SK-N-MC (cell line): ENCODE results near the gene FAM78A.
"Not testable (repeated sequence)": the region's sequence is repeated elsewhere in the genome, so short reads cannot be mapped to it uniquely, and the experiment has no call there.

Experiments used
- DNase-seq: peaks from one replicate; pipeline ENCODE4 v3.0.0-alpha.2; 2011; ENCODE audit warnings: low read depth, low spot score
- H3K27ac ChIP-seq: fragments of 200-600 bp; sonication (generic); 2 replicates; pipeline ENCODE4 v1.5.1; 2016; ENCODE audit warnings: mixed run types
- H3K36me3 ChIP-seq: fragments of 200-600 bp; sonication (generic); 2 replicates; pipeline ENCODE4 v1.6.1; 2017; ENCODE audit warnings: antibody characterized with exemption, low read length, mixed read lengths; ENCODE audit not compliant: insufficient read depth
- H3K4me3 ChIP-seq: fragments of 200-600 bp; sonication (generic); 2 replicates; pipeline ENCODE4 v1.5.1; 2016
- H3K9ac ChIP-seq: fragments of 200-600 bp; sonication (generic); 2 replicates; pipeline ENCODE4 v1.8.0; 2017; ENCODE audit warnings: mixed run types, mixed read lengths; ENCODE audit not compliant: insufficient read length
- H3K9me3 ChIP-seq: fragments of 200-600 bp; sonication (generic); 2 replicates; pipeline ENCODE4 v1.6.1; 2017; ENCODE audit warnings: low read depth, mild to moderate bottlenecking, antibody characterized with exemption, low read length, moderate library complexity, mixed read lengths
- EZH2 ChIP-seq: fragments of 200-600 bp; sonication (generic); IDR thresholded peaks from one replicate; pipeline ENCODE4 v1.6.1; 2017; ENCODE audit warnings: antibody characterized with exemption
- FOXP2 ChIP-seq: optimal IDR thresholded peaks from 2 replicates; pipeline ENCODE3; 2011; ENCODE audit warnings: mild to moderate bottlenecking, moderate library complexity; ENCODE audit not compliant: insufficient read depth; ENCODE audit errors: extremely low read length, control extremely low read depth
- POLR2AphosphoS5 ChIP-seq: IDR thresholded peaks from 2 replicates; pipeline ENCODE4 v1.6.1; 2012; ENCODE audit warnings: mild to moderate bottlenecking, low read depth, low read length, borderline replicate concordance

The FAM78A gene

DNA sequence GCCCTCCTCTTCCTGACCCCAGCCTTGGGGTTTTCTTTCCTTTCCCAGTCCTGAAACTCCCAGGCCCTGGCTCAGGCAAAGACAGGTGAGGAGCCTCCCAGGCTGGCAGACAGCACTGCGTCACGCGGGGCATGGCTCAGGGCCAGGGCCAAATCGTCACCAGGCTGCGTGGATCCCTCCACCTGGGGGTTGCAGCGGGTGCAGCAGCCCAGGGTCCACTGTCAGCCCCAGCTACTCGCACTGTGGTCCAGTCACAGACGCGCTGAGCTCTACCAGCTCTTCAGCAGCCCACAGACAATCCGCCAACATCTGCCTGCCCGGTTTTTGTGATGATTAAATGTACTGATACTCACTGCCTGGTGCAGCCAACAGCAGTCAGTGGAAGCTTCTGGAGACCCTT lies 12.1 kb downstream of the FAM78A start:
- Histone ChIP-seq H3K27ac (no peak overlapping the region), H3K36me3 (no peaks in the 10 kb centered on the region), H3K4me3 (no peak overlapping the region), H3K9me3 (no peaks in the 10 kb centered on the region), H3K9ac (no peak overlapping the region)
- TF ChIP-seq FOXP2: no peak
- TF ChIP-seq POLR2AphosphoS5: no peak
- TF ChIP-seq EZH2: no peak
- DNase-seq: no peak

DNA sequence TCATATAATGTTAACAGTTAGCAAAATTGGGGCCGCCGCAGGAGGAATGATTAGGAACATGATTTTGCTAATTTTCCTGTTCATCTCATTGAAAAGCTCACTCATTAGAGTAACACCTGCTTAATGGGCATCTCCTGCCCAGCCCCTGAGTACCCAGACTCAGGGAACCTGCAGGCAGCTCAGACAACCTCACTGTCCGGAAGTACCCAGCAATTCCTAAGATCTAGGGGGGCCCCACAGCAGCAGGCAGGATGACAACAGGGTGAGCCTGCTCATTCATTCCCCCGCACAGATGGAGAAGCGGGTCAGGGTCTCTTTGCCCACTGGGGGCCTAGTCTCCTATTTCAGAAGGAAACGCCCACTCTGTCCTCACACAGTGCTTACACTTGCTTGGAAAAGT lies 12.6 kb downstream of the FAM78A start:
- Histone ChIP-seq H3K36me3 (no peaks in the 10 kb centered on the region), H3K9ac (no peak overlapping the region), H3K9me3 (no peaks in the 10 kb centered on the region), H3K4me3 (no peak overlapping the region), H3K27ac (no peak overlapping the region)
- TF ChIP-seq EZH2 (no peak), FOXP2 (no peak), POLR2AphosphoS5 (no peak)
- DNase-seq: no peak

DNA sequence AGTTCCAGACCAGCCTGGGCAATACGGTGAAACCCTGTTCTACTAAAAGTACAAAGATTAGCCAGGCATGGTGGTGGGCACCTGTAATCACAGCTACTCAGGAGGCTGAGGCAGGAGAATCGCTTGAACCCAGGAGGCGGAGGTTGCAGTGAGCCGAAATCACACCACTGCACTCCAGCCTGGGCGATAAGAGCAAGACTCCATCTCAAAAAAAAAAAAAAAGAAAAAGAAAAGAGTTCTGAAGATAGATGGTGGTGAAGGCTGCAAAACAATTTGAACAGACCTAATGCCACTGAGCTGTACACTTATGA lies 13.3 kb downstream of the FAM78A start:
- not testable (repeated sequence) for H3K27ac ChIP-seq, H3K36me3 ChIP-seq, H3K4me3 ChIP-seq, DNase-seq, H3K9me3 ChIP-seq, H3K9ac ChIP-seq

DNA sequence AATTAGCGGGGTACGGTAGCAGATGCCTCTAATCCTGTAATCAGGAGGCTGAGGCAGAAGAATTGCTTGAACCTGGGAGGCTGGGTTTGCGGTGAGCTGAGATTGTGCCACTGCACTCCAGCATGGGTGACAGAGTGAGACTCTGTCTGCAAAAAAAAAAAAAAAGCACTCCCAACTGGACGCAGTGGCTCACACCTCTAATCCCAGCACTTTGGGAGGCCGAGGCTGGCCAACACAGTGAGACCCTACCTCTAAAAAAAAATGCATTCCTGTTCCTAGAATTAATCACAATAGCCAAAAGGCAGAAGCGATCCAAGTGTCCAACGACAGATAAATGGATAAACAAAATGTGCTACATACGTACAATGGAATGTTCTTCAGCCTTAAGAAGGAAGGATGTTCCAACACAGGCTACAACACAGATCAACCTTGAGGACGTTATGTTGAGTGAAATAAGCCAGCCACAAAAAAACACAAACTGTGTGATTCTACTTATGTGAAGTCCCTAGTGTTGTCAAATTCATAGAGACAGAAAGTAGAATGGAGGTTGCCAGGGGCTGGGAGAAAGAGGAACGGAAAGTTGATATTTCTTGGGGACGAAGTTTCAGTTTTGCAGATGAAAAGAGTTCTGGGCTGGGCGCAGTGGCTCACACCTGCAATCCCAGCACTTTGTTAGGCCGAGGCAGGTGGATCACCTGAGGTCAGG lies 13.8 kb downstream of the FAM78A start:
- H3K27ac ChIP-seq: no peak overlapping the region
- no peaks in the 10 kb centered on the region for H3K9me3 ChIP-seq
- no peaks in the 10 kb centered on the region for H3K36me3 ChIP-seq
- H3K4me3 ChIP-seq: no peak overlapping the region
- H3K9ac ChIP-seq: no peak overlapping the region
- no peak for DNase-seq
- TF ChIP-seq POLR2AphosphoS5 (no peak), EZH2 (no peak), FOXP2 (no peak)

DNA sequence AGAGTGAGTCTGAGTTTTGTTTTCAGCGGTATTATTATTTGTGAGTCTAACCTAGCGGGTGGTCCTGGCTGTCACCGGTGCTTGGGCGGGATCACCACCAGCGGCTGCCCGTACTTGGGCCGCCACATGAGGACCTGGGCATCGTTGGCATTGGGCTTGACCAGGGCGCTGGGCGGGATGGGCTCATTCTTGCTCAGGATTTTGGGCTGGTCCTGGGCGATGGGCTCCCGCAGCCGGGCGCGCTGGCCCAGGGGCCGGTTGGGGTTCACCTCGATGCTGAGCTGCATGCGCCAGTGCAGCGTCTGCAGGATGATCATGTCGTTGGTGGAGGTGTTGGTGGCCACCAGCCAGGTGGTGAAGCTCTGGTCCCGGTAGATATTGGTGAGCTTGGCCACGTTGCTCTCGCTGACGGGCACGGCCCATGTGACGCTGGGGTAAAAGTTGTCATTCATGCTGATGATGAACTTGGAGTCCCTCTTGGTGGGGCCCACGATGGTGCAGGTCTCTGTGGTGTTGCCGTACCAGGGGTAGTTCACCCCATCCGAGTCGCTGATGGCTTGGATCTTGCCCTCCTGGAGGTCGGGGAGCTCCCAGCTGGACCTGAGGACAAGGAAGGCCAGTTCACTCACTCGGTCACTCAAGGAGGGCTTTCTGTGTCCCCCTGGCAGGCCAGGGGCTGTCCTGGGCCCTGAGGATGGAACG lies 15.4 kb downstream of the FAM78A start:
- H3K36me3 ChIP-seq: no peaks in the 10 kb centered on the region
- TF ChIP-seq POLR2AphosphoS5 (no peak), EZH2 (no peak), FOXP2 (no peak)
- DNase-seq: no peak
- H3K9ac ChIP-seq: no peak overlapping the region
- H3K9me3 ChIP-seq: no peaks in the 10 kb centered on the region
- no peak overlapping the region for H3K4me3 ChIP-seq
- H3K27ac ChIP-seq: no peak overlapping the region

DNA sequence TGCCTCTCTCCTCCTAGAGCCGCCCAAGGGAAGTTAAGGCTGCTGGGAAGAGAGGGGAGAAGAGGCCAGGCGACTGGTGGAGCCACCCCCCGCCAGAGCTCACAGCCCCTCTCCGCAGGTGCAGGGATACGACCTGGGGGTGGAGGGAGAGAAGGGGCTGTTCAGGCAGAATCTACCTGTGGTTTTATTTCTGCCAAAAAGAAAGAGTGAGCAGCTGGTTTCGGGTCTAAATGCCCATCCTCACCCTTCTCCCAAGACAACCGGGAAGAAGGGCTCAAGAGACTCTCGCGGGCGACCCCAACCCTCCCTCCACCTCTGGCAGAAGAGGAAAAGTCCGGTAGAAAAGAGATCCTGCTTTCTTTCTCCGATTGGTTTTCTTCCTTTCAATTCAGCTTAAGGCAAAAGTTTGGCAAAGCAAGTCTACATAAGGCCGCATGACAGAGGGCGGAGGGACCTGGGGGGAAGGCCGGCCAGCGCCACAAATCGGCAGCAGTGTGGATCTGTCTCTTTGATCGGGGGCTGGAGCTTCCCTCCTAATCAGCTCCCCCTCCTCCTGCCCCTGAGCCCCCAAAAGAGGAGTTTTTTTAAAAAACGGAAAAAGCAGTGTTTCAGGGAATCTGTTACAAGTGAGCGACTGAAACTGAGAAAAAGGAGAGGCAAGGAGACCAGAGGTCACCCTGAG lies 16.3 kb downstream of the FAM78A start:
- Histone ChIP-seq H3K9ac (peak overlapping the region; percentile 35), H3K36me3 (no peaks in the 10 kb centered on the region), H3K27ac (peak overlapping the region; percentile 39; the same call in 1 of the 2 replicates), H3K9me3 (no peaks in the 10 kb centered on the region), H3K4me3 (no peak overlapping the region)
- TF ChIP-seq POLR2AphosphoS5 (no peak), EZH2 (no peak), FOXP2 (no peak)
- DNase-seq: no peak

DNA sequence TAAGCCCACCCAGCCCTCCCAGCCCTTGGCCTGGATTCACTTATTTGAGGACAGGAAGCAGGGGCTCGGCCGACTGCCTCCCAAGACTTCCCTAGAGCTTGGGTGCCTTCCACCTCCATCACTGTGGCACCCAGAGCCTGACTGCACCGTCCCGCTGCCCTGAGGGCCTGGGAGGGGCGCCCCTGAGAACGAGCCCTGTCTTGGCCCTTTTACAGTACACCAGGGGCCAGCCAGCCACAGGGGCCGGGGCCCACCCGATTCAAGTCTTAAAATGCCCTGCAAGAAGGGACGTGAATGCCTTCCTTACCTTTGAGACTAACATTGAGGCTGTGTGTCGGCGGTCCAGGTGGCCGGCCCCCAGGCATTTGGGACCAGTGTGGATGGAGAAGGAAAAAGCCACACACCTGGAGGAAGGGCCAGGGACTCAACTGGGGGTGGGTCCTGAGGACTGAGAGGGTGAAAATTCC lies 16.8 kb downstream of the FAM78A start:
- no peak overlapping the region for H3K9ac ChIP-seq
- H3K36me3 ChIP-seq: no peaks in the 10 kb centered on the region
- no peak overlapping the region for H3K4me3 ChIP-seq
- no peak for TF ChIP-seq POLR2AphosphoS5
- no peak for TF ChIP-seq EZH2
- TF ChIP-seq FOXP2: no peak
- no peak overlapping the region for H3K27ac ChIP-seq
- no peaks in the 10 kb centered on the region for H3K9me3 ChIP-seq
- no peak for DNase-seq

DNA sequence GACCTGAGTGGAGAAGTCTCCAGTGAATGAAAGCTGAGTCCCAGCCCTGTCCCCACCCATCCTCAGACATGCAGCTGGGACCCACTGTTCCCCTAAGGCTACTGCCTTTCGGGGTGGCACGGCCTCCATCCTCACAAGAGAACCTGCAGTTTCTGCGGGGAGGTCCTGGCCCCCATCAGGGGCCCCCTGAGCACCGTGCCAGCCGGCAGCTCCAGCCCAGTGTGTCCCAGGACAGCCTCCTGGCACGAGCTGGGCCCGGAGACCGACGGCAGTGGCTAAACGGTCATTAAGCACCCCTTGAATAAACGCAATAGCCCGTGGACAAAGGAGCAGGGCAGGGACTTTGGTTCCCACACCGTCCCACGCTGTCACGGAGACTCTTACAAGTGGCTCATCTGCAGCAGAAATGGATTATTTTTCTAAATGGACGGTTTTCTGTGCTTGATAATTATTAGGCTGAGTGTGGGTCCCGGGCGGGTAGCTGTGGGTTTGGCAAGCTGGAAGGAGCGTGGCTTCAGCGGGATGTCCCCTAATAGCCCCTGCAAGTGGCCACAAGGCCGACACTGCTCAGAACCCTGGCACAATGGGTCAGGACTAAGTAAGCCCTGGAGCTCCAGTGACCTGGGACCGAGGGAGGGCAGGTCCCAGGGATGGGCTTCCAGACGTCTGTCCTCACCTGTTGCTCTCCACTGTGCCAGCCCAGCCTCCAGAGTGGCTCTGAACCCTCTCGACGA lies 17.4 kb downstream of the FAM78A start:
- no peaks in the 10 kb centered on the region for H3K36me3 ChIP-seq
- no peak for DNase-seq
- no peaks in the 10 kb centered on the region for H3K9me3 ChIP-seq
- no peak overlapping the region for H3K9ac ChIP-seq
- no peak overlapping the region for H3K27ac ChIP-seq
- H3K4me3 ChIP-seq: no peak overlapping the region
- TF ChIP-seq EZH2 (no peak), POLR2AphosphoS5 (no peak), FOXP2 (no peak)
